Measurements from ENCODE around the gene KAZALD1.
A peak's percentile ranks its signal among the peaks of the same experiment; 100 is the strongest.

The KAZALD1 gene

DNA sequence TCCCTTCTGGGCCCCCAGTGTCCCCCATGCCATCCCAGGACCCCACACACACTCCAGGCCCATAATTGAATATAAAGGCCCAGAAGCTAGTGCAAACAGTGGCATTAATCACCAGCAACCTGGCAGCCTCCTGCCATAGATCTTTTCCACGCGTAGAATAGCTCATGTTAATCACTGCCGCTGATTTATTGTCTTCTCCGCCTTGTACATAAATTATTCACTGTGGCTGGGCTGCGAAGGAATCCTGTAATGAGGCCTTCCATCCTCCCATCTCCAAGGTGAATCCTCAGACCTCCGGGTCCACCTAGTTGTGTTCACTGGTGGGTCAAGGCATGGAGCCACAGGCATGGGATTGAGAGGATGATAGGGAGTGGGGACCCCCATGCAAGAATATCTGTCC lies 33.2 kb downstream of the KAZALD1 start:
- no peak for DNase-seq (ENCODE audit: low spot score)

DNA sequence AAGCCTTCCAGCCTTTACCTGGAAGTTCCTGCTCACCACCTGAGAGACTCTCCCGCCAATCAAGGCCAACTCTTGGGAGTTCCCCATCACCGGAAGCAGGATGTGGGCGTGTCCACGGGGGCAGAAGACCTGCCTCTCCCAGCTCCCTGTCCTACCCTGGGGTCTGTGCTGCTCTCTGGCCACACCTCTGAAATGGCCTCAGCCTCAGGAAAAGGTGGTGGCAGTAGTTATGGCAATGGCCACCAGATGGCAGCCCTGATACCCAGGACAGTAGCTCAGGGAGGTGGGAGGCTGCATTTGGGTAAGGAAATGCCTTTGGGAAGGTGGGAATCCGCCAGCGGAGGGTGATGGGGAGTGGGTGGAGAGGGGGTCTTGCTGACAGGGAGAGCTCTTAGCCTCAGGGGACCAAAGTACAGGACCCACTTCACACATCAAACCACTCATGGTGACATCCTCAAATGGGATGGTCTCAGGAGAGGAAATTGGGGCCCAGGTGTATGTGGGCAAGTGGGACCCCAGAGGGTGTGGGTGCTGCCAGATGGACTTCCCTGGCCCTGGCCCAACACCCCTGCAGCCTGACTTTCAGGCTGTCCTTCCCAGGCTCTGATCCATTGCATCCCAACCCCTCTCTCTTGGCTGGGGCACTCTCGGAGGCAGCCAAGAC lies 33.9 kb downstream of the KAZALD1 start:
- peak; percentile 45 for DNase-seq (ENCODE audit: low spot score)

DNA sequence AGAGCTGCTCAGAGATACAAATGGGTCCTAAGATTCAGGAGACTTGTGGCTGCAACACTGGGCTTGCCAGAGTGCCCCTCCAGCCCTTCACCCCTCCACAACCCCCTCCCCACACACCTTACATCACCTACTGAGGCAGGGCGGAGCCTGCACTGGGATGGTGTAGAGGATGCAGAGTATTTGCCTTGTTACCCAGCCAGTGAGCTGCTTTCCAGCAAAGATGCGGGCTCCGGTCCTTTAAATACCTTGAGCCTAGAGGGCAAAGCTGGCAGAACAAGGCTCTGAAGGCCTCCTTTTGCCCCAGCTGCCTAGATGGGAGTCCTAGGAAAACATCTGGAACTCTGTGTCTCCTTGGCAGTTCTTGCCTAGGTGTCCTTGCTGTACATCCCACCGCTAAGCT lies 34.6 kb downstream of the KAZALD1 start:
- DNase-seq (ENCODE audit: low spot score) = no peak

DNA sequence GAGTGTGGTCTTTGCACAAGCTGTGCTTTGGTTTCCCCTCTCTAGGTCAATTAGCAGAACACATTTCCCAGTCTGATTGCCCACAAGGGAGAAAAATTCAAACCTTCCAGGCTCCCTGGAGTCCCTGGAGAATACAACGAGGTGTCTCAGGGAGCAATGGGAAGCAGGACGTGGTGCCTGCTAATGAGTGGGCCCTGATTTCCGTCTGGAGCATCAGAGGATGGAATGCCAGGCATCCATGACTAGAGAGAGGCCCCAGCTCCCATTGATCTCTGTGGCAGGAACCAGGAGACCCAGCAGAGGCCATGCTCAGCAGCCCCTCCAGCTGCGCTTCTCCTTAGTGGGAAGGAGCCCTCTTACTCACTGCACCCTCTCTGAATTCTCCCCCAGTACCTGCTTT lies 36.1 kb downstream of the KAZALD1 start:
- DNase-seq (ENCODE audit: low spot score) = no peak

DNA sequence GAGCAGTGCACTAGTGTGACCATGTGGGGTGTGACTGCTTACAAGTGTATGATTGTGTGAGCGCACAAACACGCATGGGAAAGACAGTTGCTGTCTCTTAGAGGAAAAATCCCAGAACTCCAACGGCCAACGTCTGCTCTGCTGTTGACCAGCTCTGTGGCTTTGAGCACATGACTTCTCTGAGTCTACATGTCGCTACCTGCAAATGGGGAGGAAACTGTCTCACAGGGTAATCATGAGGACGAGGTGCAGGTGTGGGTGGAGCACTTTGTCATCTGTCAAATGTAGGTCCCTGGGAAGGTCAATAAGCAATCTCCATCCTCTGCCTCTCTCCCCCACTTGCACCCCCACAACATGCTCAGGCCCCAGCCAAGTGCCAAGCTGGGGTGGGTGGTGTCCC lies 38.1 kb downstream of the KAZALD1 start:
- no peak for DNase-seq (ENCODE audit: low spot score)

DNA sequence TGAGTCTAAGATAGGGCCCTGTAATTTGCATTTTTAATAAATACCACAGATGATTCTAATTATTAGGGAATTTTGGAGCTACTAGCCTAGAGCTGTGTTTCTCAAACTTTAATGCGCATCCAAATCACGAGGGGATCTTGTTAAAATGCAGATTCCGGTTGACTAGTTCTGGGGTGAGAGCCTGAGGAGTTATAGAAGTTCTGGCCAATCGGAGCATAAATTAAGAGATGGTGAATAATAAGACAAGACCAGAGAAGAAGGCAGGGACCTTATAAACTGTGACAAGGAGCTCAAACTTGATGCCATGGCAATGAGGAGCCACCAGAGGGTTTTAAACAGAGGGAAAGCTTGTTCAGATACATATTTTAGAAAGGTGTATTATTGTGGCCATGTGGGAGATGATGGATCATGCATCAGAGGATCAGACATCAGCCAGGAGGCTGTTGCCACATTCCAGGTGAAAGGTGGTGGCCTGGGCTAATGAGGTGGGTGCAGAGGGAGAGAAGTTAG lies 39.6 kb downstream of the KAZALD1 start:
- DNase-seq (ENCODE audit: low spot score) = no peak

DNA sequence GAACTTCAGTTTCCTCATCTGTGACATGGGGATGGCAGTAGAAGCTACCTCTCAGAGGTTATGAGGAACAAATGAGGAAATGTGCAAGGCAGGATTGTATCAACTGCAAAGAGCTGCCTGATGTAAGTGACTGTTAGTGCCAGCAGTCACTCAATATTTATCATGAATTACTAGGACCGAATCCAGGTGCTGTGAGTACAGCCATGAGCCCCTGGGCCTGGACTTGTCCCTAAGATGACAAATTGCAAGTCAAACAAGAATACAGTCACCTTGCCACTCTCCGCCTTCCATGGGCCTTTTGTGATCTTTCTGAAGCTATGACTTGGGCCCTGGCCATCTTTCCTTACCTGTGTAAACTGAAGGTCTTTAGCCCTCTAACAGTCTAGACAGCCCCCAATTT lies 41.6 kb downstream of the KAZALD1 start:
- DNase-seq (ENCODE audit: low spot score) = no peak

DNA sequence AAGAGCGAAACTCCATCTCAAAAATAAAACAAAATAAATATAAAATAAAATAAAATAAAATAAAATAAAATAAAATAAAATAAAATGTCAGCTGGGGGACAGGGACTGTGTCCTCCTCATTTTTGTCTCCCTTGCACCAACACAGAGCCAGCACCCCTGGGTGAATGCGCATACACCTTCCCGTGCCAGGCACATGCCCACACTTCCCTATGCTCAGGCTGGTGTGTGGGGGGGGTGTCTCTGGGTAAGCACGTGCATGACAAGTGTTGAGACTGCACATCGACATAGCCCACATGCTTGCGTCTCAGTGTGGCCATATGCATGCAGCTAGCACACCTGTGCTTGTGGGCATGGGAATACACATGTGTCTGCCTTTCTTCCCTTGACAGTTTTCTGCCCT lies 44.6 kb downstream of the KAZALD1 start:
- DNase-seq (ENCODE audit: low spot score) = no peak

DNA sequence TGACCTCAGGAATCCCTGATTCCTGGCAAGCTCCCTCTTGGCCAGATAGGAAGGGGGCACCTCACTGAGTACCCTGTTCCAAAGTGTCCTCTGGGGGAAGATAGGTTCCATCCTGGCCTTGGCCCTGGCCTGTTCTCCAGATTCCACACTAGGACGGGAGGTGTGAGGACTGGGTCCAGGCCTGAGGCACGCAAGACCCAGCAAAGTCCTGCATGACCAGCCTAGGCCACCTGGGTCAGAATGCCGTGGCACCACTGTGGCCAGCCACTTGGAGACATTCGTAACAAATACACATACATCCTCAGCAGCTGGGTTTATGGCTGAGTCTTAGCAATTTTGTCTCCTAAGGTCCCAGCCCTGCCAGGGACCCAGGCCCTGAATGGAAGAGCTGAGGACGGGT lies 46.0 kb downstream of the KAZALD1 start:
- no peak for DNase-seq (ENCODE audit: low spot score)

DNA sequence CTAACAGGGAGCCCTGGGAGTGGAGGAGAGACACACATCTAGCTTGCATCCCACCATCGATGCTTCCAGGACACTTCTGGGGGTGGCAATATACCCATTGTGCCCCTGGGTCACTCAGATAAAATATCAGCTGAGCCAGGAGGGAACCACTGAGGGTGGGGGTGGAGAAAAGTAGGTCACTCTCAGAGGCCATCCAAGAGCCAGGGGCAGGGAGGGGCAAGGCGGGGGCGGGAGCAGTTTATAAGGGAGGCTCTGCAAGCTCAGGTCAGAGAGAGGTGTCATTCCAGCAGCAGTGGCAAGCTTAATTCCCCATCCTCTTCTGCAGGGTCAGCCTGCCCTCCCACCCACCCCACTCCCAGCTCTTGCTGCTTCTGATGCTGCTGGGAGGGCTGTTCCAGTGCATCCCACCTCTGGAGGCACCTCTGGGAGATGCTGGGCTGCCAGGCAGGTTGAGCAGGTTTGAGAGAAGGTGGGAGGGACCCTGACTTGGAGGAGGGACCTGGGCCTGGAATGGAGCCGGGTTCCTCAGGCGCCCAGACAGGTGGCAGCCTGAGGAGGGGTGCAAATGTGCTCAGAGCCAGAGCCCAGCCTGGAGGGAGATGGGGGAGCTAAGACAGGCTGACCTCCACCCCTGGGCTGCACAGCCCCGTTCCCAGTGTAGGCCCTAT lies 49.2 kb downstream of the KAZALD1 start:
- no peak for DNase-seq (ENCODE audit: low spot score)

DNA sequence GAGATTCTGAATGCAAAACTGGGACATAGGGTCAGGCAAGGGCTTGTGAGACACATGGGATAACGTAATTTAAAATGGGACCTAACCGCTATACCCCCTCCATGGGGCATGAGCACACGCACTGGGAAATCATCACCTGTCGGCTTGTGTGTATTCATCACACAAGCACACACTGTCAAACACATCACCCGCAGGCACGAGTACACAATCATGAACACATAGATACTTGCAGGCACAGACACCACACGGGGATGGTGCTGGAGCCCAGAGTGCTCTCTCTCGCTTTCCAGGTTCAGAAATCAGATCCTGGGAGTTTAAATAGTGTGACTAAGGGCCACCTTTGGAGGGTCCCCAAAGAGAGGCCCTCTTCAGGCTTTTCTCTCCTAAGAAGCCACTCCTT lies 49.8 kb downstream of the KAZALD1 start:
- no peak for DNase-seq (ENCODE audit: low spot score)

DNA sequence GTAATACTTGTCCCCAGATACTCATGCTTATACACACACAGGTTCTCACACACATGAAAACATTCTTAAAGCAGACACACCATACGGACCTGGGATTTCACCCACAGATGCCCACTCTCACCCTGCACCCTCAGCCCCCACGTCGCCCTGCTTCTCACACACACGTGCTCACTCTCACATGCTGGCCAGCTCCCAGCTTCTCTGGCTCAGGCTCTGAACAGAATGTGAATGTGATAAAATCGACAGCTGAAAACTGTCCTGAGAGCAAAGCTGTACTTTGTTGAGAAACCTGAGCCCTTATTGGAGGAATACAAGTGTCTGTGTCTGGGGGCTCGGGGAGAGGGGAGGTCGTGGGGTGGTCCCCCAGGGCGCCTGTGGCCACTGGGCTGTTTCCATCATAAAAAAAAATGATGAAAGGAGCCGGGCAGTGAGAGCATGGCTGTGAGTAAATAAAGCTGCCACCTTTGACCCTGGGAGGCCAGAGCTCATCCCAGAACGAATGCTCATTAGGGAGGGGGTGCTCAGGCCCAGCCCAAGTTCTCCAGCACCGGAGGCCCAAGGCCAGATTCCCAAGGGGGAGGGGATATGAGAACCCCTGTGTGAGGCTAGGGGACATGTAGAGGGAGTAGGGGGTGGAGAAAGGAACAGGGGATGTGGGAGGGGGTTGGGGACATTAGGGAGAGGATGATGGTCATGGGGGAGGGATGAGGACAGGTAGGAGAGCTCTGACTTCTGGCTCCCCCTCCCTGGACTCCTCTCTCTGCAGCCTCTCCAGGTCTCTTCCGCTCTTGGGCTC lies 51.2 kb downstream of the KAZALD1 start:
- DNase-seq (ENCODE audit: low spot score) = no peak

DNA sequence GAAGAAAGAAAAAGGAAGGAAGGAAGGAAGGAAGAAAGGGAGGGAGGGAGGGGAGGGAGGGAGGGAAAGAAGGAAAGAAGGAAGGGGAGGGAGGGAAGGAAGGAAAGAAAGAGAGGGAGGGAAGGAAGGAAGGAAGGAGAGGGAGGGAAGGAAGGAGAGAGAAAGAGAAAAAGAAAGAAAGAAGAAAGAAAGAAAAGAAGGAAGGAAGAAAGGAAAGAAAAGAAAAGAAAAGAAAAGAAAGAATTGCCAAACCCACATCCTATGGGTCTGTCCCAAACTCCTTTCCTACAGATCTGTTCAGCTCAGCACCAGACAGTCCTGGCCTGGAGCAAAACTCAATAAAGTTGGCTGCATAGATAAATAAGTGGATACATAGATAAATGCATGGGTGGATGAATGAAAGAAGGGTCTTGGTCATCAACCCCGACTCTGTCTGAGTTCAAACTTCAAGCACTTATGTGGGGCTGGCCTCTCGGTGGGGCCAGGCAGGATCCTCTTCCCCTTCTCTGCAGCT lies 52.2 kb downstream of the KAZALD1 start:
- DNase-seq (ENCODE audit: low spot score) = no peak

DNA sequence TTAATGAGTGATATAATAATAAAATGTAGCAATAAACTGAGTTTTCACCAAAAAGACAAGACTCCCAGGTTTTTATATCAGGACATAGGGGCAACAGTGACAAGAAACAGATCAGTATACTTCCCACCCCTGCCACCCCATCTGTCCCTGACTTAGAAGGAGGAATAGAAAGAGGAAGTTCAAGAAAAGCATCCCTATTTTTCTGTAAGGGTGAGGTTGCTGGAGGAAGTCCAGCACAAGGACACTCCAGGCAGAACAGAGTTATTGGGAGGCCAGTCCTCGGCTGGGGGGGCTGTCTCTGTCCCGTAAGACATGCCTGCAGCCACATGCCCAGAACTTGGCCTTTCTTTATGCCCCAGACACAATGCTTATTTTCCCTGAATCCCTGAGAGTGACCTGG lies 52.9 kb downstream of the KAZALD1 start:
- no peak for DNase-seq (ENCODE audit: low spot score)
